GM23338 (cell line): ENCODE data around the gene FGF11. TPM values are rescaled to one million over a fixed set of nuclear protein-coding genes. Genes with fewer than 3 reads are reported as not detected.

Experiments used
- ATAC-seq: fragments of 200-7000 bp; cut with Tn5 transposase; 3 replicates; pipeline ENCODE4 v1.9.1; 2020
- DNase-seq: peaks from one replicate; pipeline ENCODE4 v3.0.0-alpha.2; 2015; ENCODE audit warnings: low spot score
- H2AFZ ChIP-seq: fragments of 200-600 bp; sonication (generic); 2 replicates; pipeline ENCODE4 v1.8.0; 2016; ENCODE audit warnings: antibody characterized with exemption, mild to moderate bottlenecking, moderate library complexity
- H3F3A ChIP-seq: fragments of 200-600 bp; sonication (generic); replicated peaks from 2 replicates; pipeline ENCODE4 v1.8.0; 2017; ENCODE audit warnings: antibody characterized with exemption, mixed run types, low read depth
- H3K27ac ChIP-seq: fragments of 200-600 bp; sonication (generic); 2 replicates; pipeline ENCODE4 v1.6.1; 2016; ENCODE audit warnings: low read depth
- H3K27me3 ChIP-seq: fragments of 200-600 bp; sonication (generic); 2 replicates; pipeline ENCODE4 v1.8.0; 2016; ENCODE audit warnings: mild to moderate bottlenecking, mixed run types, moderate library complexity; ENCODE audit not compliant: insufficient read depth
- H3K36me3 ChIP-seq: fragments of 200-600 bp; sonication (generic); 2 replicates; pipeline ENCODE4 v1.8.0; 2016; ENCODE audit warnings: mild to moderate bottlenecking; ENCODE audit not compliant: insufficient read depth
- H3K4me1 ChIP-seq: fragments of 200-600 bp; sonication (generic); 2 replicates; pipeline ENCODE4 v1.8.0; 2016; ENCODE audit warnings: mild to moderate bottlenecking, moderate library complexity; ENCODE audit not compliant: insufficient read depth
- H3K4me2 ChIP-seq: fragments of 200-600 bp; sonication (generic); 2 replicates; pipeline ENCODE4 v1.7.1; 2017; ENCODE audit warnings: mixed run types
- H3K4me3 ChIP-seq: fragments of 200-600 bp; sonication (generic); 2 replicates; pipeline ENCODE4 v1.6.1; 2016; ENCODE audit warnings: mixed run types
- H3K79me2 ChIP-seq: fragments of 200-600 bp; sonication (generic); replicated peaks from 2 replicates; pipeline ENCODE4 v1.8.0; 2017; ENCODE audit warnings: mild to moderate bottlenecking; ENCODE audit not compliant: insufficient read depth
- H3K9me2 ChIP-seq: fragments of 200-600 bp; sonication (generic); 2 replicates; pipeline ENCODE4 v1.8.0; 2017; ENCODE audit not compliant: insufficient read depth
- H4K20me1 ChIP-seq: fragments of 200-600 bp; sonication (generic); replicated peaks from 2 replicates; pipeline ENCODE4 v1.8.0; 2017; ENCODE audit warnings: mild to moderate bottlenecking; ENCODE audit not compliant: insufficient read depth
- H3K27ac Mint-ChIP-seq: 2 replicates; pipeline ENCODE4 v1.8.0; 2020; ENCODE audit warnings: inconsistent platforms, mild to moderate bottlenecking, moderate library complexity, mixed read lengths
- H3K27me3 Mint-ChIP-seq: 3 replicates; pipeline ENCODE4 v1.8.0; 2022; ENCODE audit warnings: low read depth, mild to moderate bottlenecking, moderate library complexity, mixed read lengths, inconsistent platforms; ENCODE audit not compliant: insufficient read depth, poor library complexity
- H3K36me3 Mint-ChIP-seq: 3 replicates; pipeline ENCODE4 v1.8.0; 2021; ENCODE audit warnings: low read depth, mild to moderate bottlenecking, inconsistent platforms, moderate library complexity, mixed read lengths
- H3K4me1 Mint-ChIP-seq: 3 replicates; pipeline ENCODE4 v1.8.0; 2020; ENCODE audit warnings: mild to moderate bottlenecking, inconsistent platforms, mixed read lengths
- H3K4me3 Mint-ChIP-seq: 3 replicates; pipeline ENCODE4 v1.8.0; 2021; ENCODE audit warnings: moderate library complexity, mild to moderate bottlenecking, inconsistent platforms, mixed read lengths
- H3K9me3 Mint-ChIP-seq: 3 replicates; pipeline ENCODE4 v1.8.0; 2020; ENCODE audit warnings: moderate library complexity, mild to moderate bottlenecking, inconsistent platforms, mixed read lengths
- CREB1 ChIP-seq: fragments of 250-450 bp; sonication (Bioruptor Pico); IDR thresholded peaks from 2 replicates; pipeline ENCODE4 v1.5.0; 2020; ENCODE audit warnings: low read depth, mild to moderate bottlenecking, moderate library complexity
- JUNB ChIP-seq: IDR thresholded peaks from one replicate; pipeline ENCODE4 v1.6.1; 2016; ENCODE audit warnings: antibody characterized with exemption; ENCODE audit not compliant: unreplicated experiment
- POLR2AphosphoS5 ChIP-seq: IDR thresholded peaks from 2 replicates; pipeline ENCODE4 v1.6.1; 2016; ENCODE audit warnings: antibody characterized with exemption, low read depth
- REST ChIP-seq: IDR thresholded peaks from one replicate; pipeline ENCODE4 v1.6.1; 2018; ENCODE audit warnings: antibody characterized with exemption; ENCODE audit not compliant: unreplicated experiment
- ZNF114 ChIP-seq: fragments of 250-450 bp; sonication (Bioruptor Pico); IDR thresholded peaks from 2 replicates; pipeline ENCODE4 v1.5.0; 2020; ENCODE audit warnings: mild to moderate bottlenecking, moderate library complexity
- polyA plus RNA-seq: library from polyadenylated mRNA; unstranded; fragments of >200 nt; fragmentation: Nextera tagmentation; extraction: Ambion mirVana; gene quantifications from 2 replicates; pipeline ENCODE4 v1.2.1, GENCODE V29; 2016
- total RNA-seq: library from RNA; depleted of rRNA; stranded (reverse); fragments of >200 nt; shearing (Covaris generic); gene quantifications from 2 replicates; pipeline ENCODE4 v1.2.3, GENCODE V29; 2014
- TF ChIP-seq, protein P1 (sequence below), 2 experiments: fragments of 200-600 bp in 1 of 2; sonication (generic) in 1 of 2; conservative IDR thresholded peaks; 2 replicates each; pipeline versions ENCODE4 v1.5.1 to v1.6.1; 2016 to 2017; ENCODE audit warnings: antibody characterized with exemption in 2 of 2, low read depth in 2 of 2, mild to moderate bottlenecking in 2 of 2, moderate library complexity in 1 of 2
- TF ChIP-seq, protein P2 (sequence below): fragments of 250-450 bp; sonication (Bioruptor Pico); IDR thresholded peaks from 2 replicates; pipeline ENCODE4 v1.5.0; 2020; ENCODE audit warnings: mild to moderate bottlenecking, moderate library complexity

Gene FGF11
- total and polyA plus RNA-seq, 2 experiments from 2014 or later = 11.1 to 16.6 TPM

DNA sequence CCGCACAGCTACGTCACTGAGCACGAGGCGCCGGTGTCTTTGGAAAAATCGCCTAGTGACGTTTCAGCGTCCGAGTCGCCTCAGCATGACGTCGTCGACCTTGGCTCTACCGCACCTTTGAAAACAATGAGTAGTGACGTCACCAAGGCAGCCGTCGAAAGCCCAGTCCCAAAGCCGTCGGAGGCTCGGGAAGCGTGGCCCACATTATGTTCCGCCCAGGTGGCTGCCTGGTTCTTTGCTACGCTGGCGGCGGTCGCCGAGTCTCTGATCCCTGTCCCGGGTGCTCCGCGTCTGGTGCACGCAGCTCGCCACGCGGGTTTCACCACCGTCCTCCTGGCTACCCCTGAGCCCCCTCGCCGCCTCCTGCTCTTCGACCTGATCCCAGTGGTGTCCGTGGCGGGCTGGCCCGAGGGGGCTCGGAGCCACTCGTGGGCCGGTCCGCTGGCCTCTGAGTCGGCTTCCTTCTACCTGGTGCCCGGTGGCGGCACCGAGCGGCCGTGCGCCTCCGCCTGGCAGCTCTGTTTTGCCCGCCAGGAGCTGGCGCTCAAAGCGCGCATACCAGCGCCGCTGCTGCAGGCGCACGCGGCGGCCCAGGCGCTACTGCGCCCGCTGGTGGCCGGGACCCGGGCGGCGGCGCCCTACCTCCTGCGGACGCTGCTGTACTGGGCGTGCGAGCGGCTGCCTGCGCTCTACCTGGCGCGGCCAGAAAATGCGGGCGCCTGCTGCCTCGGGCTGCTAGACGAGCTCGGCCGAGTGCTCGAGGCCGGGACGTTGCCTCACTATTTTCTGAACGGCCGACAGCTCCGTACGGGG is 2.5 kb upstream of the FGF11 start:
- no peaks in the 10 kb centered on the region for H3K9me3 Mint-ChIP-seq

More for the DNA sequence above, 2.5 kb upstream of the FGF11 start:
- no peaks in the 10 kb centered on the region for H3K36me3 Mint-ChIP-seq
- Histone ChIP-seq H3K4me3 (peak overlapping the region; percentile 98), H3K9me2 (0 out of 2 replicates have a peak, but pooled peaks cover 5% of the 10 kb centered on the region), H3F3A (peaks cover 37% of the 10 kb centered on the region), H2AFZ (peak overlapping the region; percentile 72), H3K27ac (peak overlapping the region; percentile 27; the same call in 1 of the 2 replicates), H4K20me1 (no peaks in the 10 kb centered on the region; the same call in 1 of the 2 replicates), H3K79me2 (no peaks in the 10 kb centered on the region), H3K27me3 (peaks cover 25% of the 10 kb centered on the region), H3K36me3 (no peaks in the 10 kb centered on the region), H3K4me1 (peaks cover 15% of the 10 kb centered on the region), H3K4me2 (peak overlapping the region; percentile 76)
- peak overlapping the region; percentile 84 for H3K4me3 Mint-ChIP-seq
- peak; percentile 92 for DNase-seq
- TF ChIP-seq ZNF114 (CRISPR knock-in tag) (no peak), POLR2AphosphoS5 (0 out of 2 replicates have a peak, but pooled peaks have one; percentile 25), CREB1 (CRISPR knock-in tag) (peak; percentile 98), REST (no peak), JUNB (no peak)
- TF ChIP-seq, protein P1, sequence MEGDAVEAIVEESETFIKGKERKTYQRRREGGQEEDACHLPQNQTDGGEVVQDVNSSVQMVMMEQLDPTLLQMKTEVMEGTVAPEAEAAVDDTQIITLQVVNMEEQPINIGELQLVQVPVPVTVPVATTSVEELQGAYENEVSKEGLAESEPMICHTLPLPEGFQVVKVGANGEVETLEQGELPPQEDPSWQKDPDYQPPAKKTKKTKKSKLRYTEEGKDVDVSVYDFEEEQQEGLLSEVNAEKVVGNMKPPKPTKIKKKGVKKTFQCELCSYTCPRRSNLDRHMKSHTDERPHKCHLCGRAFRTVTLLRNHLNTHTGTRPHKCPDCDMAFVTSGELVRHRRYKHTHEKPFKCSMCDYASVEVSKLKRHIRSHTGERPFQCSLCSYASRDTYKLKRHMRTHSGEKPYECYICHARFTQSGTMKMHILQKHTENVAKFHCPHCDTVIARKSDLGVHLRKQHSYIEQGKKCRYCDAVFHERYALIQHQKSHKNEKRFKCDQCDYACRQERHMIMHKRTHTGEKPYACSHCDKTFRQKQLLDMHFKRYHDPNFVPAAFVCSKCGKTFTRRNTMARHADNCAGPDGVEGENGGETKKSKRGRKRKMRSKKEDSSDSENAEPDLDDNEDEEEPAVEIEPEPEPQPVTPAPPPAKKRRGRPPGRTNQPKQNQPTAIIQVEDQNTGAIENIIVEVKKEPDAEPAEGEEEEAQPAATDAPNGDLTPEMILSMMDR (conservative IDR thresholded peaks at IDR 0.05; ENCODE audit: low read depth in 2 of 2) = peak; percentile 50 to 84
- TF ChIP-seq, protein P2, sequence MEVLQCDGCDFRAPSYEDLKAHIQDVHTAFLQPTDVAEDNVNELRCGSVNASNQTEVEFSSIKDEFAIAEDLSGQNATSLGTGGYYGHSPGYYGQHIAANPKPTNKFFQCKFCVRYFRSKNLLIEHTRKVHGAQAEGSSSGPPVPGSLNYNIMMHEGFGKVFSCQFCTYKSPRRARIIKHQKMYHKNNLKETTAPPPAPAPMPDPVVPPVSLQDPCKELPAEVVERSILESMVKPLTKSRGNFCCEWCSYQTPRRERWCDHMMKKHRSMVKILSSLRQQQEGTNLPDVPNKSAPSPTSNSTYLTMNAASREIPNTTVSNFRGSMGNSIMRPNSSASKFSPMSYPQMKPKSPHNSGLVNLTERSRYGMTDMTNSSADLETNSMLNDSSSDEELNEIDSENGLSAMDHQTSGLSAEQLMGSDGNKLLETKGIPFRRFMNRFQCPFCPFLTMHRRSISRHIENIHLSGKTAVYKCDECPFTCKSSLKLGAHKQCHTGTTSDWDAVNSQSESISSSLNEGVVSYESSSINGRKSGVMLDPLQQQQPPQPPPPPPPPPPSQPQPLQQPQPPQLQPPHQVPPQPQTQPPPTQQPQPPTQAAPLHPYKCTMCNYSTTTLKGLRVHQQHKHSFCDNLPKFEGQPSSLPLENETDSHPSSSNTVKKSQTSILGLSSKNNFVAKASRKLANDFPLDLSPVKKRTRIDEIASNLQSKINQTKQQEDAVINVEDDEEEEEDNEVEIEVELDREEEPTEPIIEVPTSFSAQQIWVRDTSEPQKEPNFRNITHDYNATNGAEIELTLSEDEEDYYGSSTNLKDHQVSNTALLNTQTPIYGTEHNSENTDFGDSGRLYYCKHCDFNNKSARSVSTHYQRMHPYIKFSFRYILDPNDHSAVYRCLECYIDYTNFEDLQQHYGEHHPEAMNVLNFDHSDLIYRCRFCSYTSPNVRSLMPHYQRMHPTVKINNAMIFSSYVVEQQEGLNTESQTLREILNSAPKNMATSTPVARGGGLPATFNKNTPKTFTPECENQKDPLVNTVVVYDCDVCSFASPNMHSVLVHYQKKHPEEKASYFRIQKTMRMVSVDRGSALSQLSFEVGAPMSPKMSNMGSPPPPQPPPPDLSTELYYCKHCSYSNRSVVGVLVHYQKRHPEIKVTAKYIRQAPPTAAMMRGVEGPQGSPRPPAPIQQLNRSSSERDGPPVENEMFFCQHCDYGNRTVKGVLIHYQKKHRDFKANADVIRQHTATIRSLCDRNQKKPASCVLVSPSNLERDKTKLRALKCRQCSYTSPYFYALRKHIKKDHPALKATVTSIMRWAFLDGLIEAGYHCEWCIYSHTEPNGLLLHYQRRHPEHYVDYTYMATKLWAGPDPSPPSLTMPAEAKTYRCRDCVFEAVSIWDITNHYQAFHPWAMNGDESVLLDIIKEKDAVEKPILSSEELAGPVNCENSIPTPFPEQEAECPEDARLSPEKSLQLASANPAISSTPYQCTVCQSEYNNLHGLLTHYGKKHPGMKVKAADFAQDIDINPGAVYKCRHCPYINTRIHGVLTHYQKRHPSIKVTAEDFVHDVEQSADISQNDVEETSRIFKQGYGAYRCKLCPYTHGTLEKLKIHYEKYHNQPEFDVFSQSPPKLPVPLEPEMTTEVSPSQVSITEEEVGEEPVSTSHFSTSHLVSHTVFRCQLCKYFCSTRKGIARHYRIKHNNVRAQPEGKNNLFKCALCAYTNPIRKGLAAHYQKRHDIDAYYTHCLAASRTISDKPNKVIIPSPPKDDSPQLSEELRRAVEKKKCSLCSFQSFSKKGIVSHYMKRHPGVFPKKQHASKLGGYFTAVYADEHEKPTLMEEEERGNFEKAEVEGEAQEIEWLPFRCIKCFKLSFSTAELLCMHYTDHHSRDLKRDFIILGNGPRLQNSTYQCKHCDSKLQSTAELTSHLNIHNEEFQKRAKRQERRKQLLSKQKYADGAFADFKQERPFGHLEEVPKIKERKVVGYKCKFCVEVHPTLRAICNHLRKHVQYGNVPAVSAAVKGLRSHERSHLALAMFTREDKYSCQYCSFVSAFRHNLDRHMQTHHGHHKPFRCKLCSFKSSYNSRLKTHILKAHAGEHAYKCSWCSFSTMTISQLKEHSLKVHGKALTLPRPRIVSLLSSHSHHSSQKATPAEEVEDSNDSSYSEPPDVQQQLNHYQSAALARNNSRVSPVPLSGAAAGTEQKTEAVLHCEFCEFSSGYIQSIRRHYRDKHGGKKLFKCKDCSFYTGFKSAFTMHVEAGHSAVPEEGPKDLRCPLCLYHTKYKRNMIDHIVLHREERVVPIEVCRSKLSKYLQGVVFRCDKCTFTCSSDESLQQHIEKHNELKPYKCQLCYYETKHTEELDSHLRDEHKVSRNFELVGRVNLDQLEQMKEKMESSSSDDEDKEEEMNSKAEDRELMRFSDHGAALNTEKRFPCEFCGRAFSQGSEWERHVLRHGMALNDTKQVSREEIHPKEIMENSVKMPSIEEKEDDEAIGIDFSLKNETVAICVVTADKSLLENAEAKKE (CRISPR knock-in tag) = no peak
- peaks cover 45% of the 10 kb centered on the region for H3K27me3 Mint-ChIP-seq
- H3K4me1 Mint-ChIP-seq = peaks cover 24% of the 10 kb centered on the region
- peak overlapping the region; percentile 90 for H3K27ac Mint-ChIP-seq
- ATAC-seq = peak; percentile 53
